ENCODE results near the gene TSSK3. TPM values are rescaled to one million over a fixed set of nuclear protein-coding genes. Genes with fewer than 3 reads are reported as not detected.

TSSK3 gene
- total and polyA plus RNA-seq, 9 of the 15 experiments (the other 6 are each of a cell fraction or from before 2014, with no cell fraction given) = 0.27 to 2.8 (median 1.9) TPM

DNA sequence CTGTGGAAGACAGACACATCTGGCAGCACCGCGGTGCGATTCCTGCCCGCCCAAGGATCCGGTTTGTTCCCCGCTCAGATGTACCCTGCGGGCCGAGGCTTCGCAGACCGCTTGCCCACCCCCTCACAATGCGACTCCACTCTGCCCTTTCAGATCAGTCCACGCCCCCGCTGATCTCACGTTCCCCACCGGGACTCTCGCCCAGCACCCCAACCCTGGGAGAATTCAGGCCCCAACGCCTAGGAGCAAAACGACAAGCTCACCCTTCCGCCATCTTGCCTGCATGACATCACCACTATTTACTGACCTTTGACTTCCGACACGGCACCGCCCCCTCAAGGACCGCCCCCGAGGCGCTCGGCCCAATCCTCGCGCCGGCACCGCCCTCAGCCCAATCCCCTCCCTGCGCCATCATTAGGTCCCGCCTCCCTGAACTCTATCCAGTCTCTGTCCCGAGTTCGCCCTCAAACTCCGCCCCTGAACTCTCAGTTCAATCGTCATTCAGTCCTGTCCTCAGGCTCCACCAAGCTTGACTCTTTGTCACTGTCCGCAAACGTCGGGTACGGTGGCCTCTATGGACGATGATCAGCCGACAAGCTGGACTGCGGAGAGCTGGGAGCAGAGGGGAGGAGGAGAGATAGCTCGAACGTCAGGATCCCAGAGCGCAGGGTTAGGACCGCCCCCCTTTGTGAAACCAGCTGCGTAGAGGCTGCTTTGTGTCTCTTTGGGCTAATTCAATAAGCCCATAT is 32.0 kb downstream of the TSSK3 start, which contains the start of gene BSDC1 (continued):
- TF ChIP-seq, protein P1, sequence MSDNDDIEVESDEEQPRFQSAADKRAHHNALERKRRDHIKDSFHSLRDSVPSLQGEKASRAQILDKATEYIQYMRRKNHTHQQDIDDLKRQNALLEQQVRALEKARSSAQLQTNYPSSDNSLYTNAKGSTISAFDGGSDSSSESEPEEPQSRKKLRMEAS (CRISPR knock-in tag; IDR thresholded peaks at IDR 0.05) = peak; percentile 67
- peak; percentile 91 for TF ChIP-seq ZSCAN29 (IDR thresholded peaks at IDR 0.05)
- TF ChIP-seq, protein P2, sequence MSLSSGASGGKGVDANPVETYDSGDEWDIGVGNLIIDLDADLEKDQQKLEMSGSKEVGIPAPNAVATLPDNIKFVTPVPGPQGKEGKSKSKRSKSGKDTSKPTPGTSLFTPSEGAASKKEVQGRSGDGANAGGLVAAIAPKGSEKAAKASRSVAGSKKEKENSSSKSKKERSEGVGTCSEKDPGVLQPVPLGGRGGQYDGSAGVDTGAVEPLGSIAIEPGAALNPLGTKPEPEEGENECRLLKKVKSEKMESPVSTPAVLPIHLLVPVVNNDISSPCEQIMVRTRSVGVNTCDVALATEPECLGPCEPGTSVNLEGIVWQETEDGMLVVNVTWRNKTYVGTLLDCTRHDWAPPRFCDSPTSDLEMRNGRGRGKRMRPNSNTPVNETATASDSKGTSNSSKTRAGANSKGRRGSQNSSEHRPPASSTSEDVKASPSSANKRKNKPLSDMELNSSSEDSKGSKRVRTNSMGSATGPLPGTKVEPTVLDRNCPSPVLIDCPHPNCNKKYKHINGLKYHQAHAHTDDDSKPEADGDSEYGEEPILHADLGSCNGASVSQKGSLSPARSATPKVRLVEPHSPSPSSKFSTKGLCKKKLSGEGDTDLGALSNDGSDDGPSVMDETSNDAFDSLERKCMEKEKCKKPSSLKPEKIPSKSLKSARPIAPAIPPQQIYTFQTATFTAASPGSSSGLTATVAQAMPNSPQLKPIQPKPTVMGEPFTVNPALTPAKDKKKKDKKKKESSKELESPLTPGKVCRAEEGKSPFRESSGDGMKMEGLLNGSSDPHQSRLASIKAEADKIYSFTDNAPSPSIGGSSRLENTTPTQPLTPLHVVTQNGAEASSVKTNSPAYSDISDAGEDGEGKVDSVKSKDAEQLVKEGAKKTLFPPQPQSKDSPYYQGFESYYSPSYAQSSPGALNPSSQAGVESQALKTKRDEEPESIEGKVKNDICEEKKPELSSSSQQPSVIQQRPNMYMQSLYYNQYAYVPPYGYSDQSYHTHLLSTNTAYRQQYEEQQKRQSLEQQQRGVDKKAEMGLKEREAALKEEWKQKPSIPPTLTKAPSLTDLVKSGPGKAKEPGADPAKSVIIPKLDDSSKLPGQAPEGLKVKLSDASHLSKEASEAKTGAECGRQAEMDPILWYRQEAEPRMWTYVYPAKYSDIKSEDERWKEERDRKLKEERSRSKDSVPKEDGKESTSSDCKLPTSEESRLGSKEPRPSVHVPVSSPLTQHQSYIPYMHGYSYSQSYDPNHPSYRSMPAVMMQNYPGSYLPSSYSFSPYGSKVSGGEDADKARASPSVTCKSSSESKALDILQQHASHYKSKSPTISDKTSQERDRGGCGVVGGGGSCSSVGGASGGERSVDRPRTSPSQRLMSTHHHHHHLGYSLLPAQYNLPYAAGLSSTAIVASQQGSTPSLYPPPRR (CRISPR knock-in tag; IDR thresholded peaks at IDR 0.05; ENCODE audit: borderline replicate concordance) = peak; percentile 94
- TF ChIP-seq STAT5B (CRISPR knock-in tag; IDR thresholded peaks at IDR 0.05) = no peak
- TF ChIP-seq, protein P3, sequence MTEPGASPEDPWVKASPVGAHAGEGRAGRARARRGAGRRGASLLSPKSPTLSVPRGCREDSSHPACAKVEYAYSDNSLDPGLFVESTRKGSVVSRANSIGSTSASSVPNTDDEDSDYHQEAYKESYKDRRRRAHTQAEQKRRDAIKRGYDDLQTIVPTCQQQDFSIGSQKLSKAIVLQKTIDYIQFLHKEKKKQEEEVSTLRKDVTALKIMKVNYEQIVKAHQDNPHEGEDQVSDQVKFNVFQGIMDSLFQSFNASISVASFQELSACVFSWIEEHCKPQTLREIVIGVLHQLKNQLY (CRISPR knock-in tag; conservative IDR thresholded peaks at IDR 0.05) = no peak; a peak in 1 of 4 replicates
- no peak for TF ChIP-seq ZNF589 (CRISPR knock-in tag; IDR thresholded peaks at IDR 0.05; ENCODE audit: low read depth)
- TF ChIP-seq CBX2 (IDR thresholded peaks at IDR 0.05; ENCODE audit: insufficient read depth, low read length, poor library complexity, severe bottlenecking) = no peak
- peak; percentile 98 for TF ChIP-seq NR2C2 (CRISPR knock-in tag; IDR thresholded peaks at IDR 0.05)
- peak; percentile 100 for TF ChIP-seq NR2C2 (tag; IDR thresholded peaks at IDR 0.05)
- TF ChIP-seq, protein P4, sequence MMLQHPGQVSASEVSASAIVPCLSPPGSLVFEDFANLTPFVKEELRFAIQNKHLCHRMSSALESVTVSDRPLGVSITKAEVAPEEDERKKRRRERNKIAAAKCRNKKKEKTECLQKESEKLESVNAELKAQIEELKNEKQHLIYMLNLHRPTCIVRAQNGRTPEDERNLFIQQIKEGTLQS (IDR thresholded peaks at IDR 0.05) = peak; percentile 99
- TF ChIP-seq, protein P4 (CRISPR knock-in tag; conservative IDR thresholded peaks at IDR 0.05) = peak; percentile 91; the same call in 1 of the 2 replicates
- no peak for TF ChIP-seq ZC3H8 (IDR thresholded peaks at IDR 0.05)
- TF ChIP-seq SNRNP70 (optimal IDR thresholded peaks at IDR 0.05; ENCODE audit: low read depth, low read length) = no peak
- peak; percentile 59; the same call in 1 of the 2 replicates for TF ChIP-seq NCOR1 (IDR thresholded peaks at IDR 0.05)
- TF ChIP-seq L3MBTL2 (IDR thresholded peaks at IDR 0.05) = 0 out of 2 replicates have a peak, but pooled peaks have one; percentile 21
- no peak for TF ChIP-seq ZNF785 (CRISPR knock-in tag; IDR thresholded peaks at IDR 0.05)
- no peak for TF ChIP-seq ZFPM2 (CRISPR knock-in tag; IDR thresholded peaks at IDR 0.05)
- peak; percentile 43 for TF ChIP-seq SP2 (IDR thresholded peaks at IDR 0.05; ENCODE audit: extremely low read depth, low read depth, low read length, poor library complexity, severe bottlenecking)
- peak; percentile 86 for TF ChIP-seq MBD2 (IDR thresholded peaks at IDR 0.05; ENCODE audit: borderline replicate concordance, low read depth)
- TF ChIP-seq, protein P5, sequence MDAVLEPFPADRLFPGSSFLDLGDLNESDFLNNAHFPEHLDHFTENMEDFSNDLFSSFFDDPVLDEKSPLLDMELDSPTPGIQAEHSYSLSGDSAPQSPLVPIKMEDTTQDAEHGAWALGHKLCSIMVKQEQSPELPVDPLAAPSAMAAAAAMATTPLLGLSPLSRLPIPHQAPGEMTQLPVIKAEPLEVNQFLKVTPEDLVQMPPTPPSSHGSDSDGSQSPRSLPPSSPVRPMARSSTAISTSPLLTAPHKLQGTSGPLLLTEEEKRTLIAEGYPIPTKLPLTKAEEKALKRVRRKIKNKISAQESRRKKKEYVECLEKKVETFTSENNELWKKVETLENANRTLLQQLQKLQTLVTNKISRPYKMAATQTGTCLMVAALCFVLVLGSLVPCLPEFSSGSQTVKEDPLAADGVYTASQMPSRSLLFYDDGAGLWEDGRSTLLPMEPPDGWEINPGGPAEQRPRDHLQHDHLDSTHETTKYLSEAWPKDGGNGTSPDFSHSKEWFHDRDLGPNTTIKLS (IDR thresholded peaks at IDR 0.05; ENCODE audit: borderline replicate concordance, low read depth) = 0 out of 2 replicates have a peak, but pooled peaks have one; percentile 30
